ENCODE data around the gene STXBP6.
"Not testable (repeated sequence)": the region's sequence is repeated elsewhere in the genome, so short reads cannot be mapped to it uniquely, and the experiment has no call there.

The STXBP6 gene

DNA sequence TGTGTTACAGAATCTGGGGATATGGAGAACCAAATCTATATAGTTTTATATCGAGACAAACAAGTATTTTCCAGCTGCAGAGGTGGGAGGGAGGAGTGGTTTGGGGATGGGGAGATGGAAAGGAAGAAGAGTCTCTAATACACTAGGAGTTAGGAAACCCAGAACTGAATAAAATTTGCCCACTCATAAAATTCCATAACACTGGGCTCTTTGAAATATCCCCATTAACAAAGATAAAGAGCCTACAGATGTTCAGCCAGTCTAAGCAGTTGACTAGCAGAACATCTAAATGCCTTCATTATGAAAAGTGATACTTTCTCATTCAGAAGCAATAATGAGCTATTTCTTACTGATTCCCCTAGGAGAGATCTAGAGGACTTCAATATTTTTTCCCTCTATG, 264.2 kb downstream of the STXBP6 start:
- DNase-seq: no peak

DNA sequence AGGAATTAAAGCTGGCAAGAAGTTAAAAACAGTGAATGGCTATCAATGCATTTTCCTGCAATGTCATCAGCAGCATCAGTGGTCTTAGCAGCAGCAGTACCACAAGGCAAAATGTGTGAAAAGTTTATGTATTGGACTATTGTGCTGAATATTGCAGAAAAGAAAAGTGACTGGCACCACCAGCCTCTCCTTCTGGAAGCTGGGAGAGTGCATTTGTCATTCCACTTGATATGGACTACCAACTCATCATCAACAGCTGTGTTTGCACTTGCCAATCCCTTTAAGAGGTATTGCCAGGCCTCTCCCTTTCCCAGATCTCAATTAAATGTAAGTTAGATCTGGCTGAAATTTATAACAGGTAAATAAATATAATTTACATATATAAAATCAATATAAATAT, 265.0 kb downstream of the STXBP6 start:
- no peak for DNase-seq

DNA sequence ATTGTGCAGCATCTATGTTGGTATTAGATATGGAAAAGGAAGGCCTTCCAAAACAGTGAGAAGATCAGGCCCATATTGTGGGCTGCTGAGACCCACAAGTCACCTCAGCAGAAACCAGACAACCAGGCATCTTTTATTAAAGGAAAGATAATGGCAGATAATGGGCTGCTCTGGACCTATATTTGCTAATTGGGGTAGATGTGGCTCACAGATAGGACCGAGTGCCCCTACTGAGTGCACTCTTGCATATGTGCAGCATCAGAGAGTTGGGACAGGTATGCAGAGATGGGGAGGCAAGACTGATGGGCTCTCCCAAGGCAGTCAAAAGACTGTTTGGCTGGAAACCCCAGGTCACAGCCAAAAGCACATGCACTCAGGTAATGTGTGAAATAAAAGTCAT, 266.2 kb downstream of the STXBP6 start:
- no peak for DNase-seq

DNA sequence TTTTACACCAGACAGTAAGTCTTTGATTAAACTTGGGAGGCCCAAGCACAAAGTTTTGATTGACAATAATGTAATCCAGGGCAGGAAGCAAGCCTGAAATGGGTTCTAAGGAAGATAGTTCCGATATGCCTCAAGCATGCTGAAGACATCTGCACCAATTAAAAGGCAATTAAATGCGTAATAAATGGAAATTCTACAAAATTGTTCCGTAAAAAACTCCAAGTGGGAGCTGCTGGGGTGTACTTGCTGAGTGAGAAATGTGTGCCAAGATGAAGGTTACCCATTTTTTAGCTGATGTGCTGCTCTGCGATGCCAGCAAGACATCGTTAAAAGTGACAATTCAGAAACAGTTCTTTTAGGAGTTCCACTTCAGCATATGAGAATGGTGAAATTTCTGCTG, 269.7 kb downstream of the STXBP6 start:
- no peak for DNase-seq

DNA sequence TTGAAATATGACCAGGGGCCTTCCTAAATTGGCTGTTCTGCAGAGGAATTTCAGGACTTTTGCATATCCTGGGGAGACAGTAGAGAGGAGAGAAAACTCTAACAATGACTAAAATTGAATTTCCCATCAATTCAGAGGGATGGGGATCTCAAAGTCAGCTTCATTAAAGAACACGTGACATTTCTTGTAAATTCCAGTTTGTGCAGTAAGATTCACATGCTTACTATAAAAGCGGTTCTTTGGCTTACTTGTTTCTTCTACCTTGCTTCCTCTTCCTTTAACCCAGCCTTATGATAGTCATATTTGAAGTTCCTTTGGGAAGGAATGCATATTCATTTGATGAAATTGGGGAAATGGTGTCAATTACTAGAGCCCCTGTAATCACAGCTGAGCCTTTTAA, 272.3 kb downstream of the STXBP6 start:
- DNase-seq: no peak

DNA sequence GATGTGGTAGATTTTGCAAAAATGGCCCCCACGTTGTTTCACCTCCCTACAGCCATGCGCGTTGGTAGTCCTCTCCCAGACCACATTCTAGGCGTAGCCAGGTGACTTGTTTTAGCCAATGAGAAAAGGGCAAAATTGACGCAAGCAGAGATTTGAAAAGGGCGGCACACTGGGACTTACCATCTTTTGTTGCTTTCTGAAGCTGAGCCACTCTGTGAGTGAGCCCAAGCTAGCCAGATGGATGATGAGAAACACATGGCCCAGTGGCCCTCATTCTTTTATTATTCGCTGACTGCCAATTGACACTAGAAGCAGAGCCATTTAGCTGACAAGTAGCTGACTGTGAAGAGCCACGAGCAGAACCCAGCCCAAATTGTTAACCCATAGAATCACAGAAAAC, 274.0 kb downstream of the STXBP6 start:
- no peak for DNase-seq

DNA sequence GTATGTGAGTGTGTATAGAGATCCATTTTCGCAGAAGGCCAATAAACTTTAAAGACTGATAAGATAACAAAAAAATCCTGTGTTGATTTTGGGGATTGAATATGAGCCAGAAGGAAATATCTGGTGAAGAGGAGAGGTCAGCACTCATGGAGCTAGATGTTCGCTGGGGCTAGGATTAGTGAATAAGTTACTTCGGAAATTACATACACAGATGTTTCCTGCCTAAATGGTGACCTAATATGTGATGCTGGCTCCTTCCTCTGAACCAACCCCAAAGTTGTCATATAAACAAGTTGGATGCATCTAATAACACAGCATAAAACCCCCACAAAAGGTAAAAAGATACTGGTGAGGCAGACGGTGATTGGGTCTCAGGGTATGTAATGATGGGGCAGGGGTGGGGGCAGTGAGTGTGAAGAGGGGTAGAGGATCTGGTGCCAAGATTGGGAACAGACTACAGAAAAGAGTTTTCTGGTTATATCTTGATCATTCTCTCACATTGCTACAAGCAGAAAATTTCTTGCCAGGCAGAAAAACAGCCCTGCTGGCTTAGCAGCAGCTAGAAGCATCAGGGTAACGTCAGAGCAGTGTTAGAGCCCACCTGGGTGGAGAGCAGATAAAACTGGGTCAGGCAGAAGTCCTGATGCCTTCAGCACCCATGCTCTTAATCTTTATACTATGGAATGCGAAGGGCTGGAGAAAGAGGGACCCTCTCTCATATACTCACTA, 275.6 kb downstream of the STXBP6 start:
- no peak for DNase-seq

DNA sequence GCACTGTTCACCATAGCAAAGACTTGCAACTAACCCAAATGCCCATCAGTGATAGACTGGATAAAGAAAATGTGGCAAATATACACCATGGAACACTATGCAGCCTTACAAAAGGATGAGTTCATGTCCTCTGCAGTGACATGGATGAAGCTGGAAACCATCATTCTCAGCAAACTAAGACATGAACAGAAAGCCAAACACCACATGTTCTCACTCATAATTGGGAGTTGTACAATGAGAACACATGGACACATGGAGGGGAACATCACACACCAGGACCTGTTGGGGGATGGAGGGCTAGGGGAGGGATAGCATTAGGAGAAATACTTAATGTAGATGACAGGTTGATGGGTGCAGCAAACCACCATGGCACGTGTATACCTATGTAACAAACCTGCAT, 276.4 kb downstream of the STXBP6 start:
- DNase-seq: not testable (repeated sequence)

DNA sequence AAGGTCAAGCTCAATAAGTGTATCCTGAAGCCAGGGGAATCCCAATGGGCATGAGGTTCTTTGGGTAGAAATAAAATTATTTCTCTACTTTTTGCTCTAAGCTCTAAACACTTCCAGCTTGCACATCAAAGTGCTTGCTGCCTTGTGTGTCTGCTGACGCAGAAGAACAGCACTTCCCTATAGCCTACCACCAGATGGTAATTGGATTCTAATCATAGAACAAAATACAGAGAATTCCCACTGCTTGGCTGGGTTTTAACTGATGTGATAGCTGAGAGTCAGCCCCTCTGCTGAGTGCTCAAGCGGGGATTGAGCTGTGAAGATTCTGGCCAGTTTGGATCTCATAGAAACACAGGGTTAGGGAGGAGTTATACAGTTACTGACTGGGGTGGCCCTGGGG, 283.5 kb downstream of the STXBP6 start:
- DNase-seq: no peak

DNA sequence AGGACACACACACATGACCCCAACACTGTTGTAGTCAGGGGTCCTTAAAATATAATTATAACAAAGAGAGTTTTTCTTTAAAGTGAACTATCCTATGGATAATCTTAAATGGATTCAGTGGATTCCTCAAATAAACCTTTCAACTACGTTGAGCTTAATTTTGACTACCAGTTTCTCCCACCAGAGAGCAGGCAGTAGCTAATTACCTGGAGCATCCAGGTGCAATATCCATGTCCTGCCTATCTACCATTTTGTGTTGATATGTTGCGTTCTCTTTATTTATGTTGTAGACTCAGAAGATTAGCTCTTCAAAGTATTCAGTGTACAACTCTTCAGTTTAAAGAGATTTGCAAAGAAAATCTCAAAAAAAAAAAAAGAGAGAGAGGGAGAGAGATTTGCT, 288.8 kb downstream of the STXBP6 start:
- DNase-seq: no peak
